Measurements from ENCODE around the gene POLR1A.
"Not testable (repeated sequence)": the region's sequence is repeated elsewhere in the genome, so short reads cannot be mapped to it uniquely, and the experiment has no call there.

Gene POLR1A

GRCh38 chr2:85994421-85994777 lies 111.3 kb downstream of the POLR1A start:
- Histone ChIP-seq H3K4me3 (ENCODE audit: severe bottlenecking) (no peak overlapping the region), H3K36me3 (ENCODE audit: low read depth) (no peaks in the 10 kb centered on the region), H3K4me1 (ENCODE audit: insufficient read depth, poor library complexity, severe bottlenecking) (peaks cover 5% of the 10 kb centered on the region), H3K27ac (ENCODE audit: poor library complexity, severe bottlenecking) (no peak overlapping the region), H3K9me3 (ENCODE audit: severe bottlenecking) (no peaks in the 10 kb centered on the region), H3K27me3 (ENCODE audit: insufficient read depth, poor library complexity, severe bottlenecking) (no peaks in the 10 kb centered on the region)
- DNase-seq (ENCODE audit: low spot score) (no peak), ATAC-seq (ENCODE audit: low read depth) (no peak)
- TF ChIP-seq CTCF (IDR thresholded peaks at IDR 0.05; ENCODE audit: poor library complexity, severe bottlenecking), result no peak

GRCh38 chr2:85992611-85993010 lies 113.1 kb downstream of the POLR1A start:
- TF ChIP-seq CTCF (IDR thresholded peaks at IDR 0.05; ENCODE audit: poor library complexity, severe bottlenecking), result no peak
- no peak for ATAC-seq (ENCODE audit: low read depth)
- H3K4me3 ChIP-seq (ENCODE audit: severe bottlenecking), result no peak overlapping the region
- no peaks in the 10 kb centered on the region for H3K27me3 ChIP-seq (ENCODE audit: insufficient read depth, poor library complexity, severe bottlenecking)
- H3K4me1 ChIP-seq (ENCODE audit: insufficient read depth, poor library complexity, severe bottlenecking), result peaks cover 5% of the 10 kb centered on the region
- DNase-seq (ENCODE audit: low spot score), result no peak
- no peaks in the 10 kb centered on the region for H3K36me3 ChIP-seq (ENCODE audit: low read depth)
- no peak overlapping the region for H3K27ac ChIP-seq (ENCODE audit: poor library complexity, severe bottlenecking)
- no peaks in the 10 kb centered on the region for H3K9me3 ChIP-seq (ENCODE audit: severe bottlenecking)

GRCh38 chr2:85992053-85992452 lies 113.6 kb downstream of the POLR1A start:
- ATAC-seq (ENCODE audit: low read depth); H3K4me1 ChIP-seq (ENCODE audit: insufficient read depth, poor library complexity, severe bottlenecking): not testable (repeated sequence)

GRCh38 chr2:85990084-85990483 lies 115.6 kb downstream of the POLR1A start:
- no peak for TF ChIP-seq CTCF (IDR thresholded peaks at IDR 0.05; ENCODE audit: poor library complexity, severe bottlenecking)
- no peaks in the 10 kb centered on the region for H3K36me3 ChIP-seq (ENCODE audit: low read depth)
- no peak overlapping the region for H3K4me3 ChIP-seq (ENCODE audit: severe bottlenecking)
- no peaks in the 10 kb centered on the region for H3K27me3 ChIP-seq (ENCODE audit: insufficient read depth, poor library complexity, severe bottlenecking)
- no peak overlapping the region for H3K27ac ChIP-seq (ENCODE audit: poor library complexity, severe bottlenecking)
- no peaks in the 10 kb centered on the region for H3K9me3 ChIP-seq (ENCODE audit: severe bottlenecking)
- no peak for DNase-seq (ENCODE audit: low spot score)
- ATAC-seq (ENCODE audit: low read depth), result no peak
- peaks cover 5% of the 10 kb centered on the region for H3K4me1 ChIP-seq (ENCODE audit: insufficient read depth, poor library complexity, severe bottlenecking)

More at GRCh38 chr2:85992053-85992452, 113.6 kb downstream of the POLR1A start:
- H3K9me3 ChIP-seq (ENCODE audit: severe bottlenecking); H3K4me3 ChIP-seq (ENCODE audit: severe bottlenecking); H3K36me3 ChIP-seq (ENCODE audit: low read depth); H3K27me3 ChIP-seq (ENCODE audit: insufficient read depth, poor library complexity, severe bottlenecking); DNase-seq (ENCODE audit: low spot score); H3K27ac ChIP-seq (ENCODE audit: poor library complexity, severe bottlenecking): not testable (repeated sequence)

GRCh38 chr2:85989288-85989865 lies 116.3 kb downstream of the POLR1A start:
- ATAC-seq (ENCODE audit: low read depth) (no peak), DNase-seq (ENCODE audit: low spot score) (no peak)
- H3K9me3 ChIP-seq (ENCODE audit: severe bottlenecking), result no peaks in the 10 kb centered on the region
- no peaks in the 10 kb centered on the region for H3K27me3 ChIP-seq (ENCODE audit: insufficient read depth, poor library complexity, severe bottlenecking)
- H3K27ac ChIP-seq (ENCODE audit: poor library complexity, severe bottlenecking), result no peak overlapping the region
- H3K36me3 ChIP-seq (ENCODE audit: low read depth), result no peaks in the 10 kb centered on the region
- TF ChIP-seq CTCF (IDR thresholded peaks at IDR 0.05; ENCODE audit: poor library complexity, severe bottlenecking), result no peak
- no peak overlapping the region for H3K4me3 ChIP-seq (ENCODE audit: severe bottlenecking)
- H3K4me1 ChIP-seq (ENCODE audit: insufficient read depth, poor library complexity, severe bottlenecking), result peaks cover 5% of the 10 kb centered on the region
